ENCODE measurements around the gene GSC2.
A peak's percentile ranks its signal among the peaks of the same experiment; 100 is the strongest.
"Not testable (repeated sequence)": the region's sequence is repeated elsewhere in the genome, so short reads cannot be mapped to it uniquely, and the experiment has no call there.

GSC2 gene

DNA sequence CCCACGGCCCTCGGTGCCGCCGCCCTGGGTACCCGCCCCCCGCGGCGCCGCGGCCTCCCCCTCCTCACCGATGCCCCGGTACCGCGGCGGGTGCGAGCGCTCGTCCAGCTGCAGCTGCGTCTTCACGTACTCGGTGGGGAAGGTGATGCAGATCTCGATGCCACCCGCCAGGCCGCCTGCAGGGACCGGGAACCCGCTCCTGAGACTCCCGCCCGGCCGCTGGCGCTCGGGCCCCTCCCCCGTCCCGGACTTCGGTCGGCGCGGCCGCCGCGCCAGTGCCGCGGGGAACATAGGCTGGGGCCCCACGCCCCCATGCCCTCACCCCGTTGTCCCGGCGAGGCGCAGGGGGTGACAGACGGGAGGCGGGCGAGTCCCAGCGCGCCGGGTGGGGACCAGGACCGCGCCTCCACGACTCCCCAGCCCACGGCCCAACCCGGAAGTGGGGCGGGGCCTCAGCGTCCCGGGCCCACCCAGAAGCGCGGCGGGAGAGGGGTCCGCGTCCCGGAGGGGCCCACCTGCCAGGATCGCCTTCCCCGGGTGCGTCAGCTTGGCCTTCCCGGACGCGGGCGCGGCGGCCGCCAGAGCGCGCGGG, 28.1 kb upstream of the GSC2 start:
- peak in 1 of 4 experiments; percentile 39 for DNase-seq (ENCODE audit: low read depth in 4 of 4, low spot score in 1 of 4)

DNA sequence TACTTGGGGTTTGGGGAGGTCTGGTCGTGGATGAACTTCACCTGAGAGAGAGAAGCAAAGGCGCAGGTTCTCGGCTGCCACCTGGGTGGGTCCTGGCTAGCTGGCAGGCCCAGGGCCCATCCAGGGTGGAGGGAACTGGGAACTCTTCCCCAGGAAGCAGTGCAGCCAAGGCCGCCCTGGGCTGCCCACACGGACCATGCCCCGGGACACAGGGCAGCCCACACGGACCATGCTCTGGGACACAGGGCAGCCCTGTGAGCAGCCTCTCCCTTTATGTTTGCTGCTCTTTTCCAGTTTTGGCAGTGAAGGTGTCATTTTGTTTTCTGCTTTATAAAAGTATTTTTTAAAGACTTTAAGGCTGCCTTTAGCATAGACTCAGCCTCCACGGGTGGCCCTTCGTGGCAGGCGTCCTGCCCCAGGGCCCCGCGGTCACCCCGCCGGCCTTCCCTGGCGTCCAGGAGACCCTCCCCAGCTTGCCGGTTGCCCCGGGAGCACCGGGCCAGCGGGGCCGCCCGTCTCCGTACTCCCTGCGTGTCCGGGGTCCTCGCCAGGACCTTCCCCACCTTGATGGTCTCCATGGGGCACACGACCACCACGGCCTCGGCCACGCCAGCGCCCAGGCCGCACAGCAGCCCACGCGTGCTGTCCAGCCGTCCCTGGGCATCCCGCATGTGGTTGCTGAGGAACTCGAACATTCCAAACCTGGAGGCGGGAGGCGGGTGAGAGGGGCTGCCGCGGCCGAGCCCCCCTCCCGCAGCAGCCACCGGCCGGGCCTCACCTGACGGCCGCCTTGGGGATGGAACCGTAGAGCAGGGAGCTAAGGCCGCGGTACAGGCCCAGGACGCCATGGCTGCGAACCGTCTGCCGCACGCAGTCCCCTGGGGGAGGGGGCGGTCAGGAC, 27.3 kb upstream of the GSC2 start:
- DNase-seq (ENCODE audit: low read depth in 4 of 4, low spot score in 1 of 4), result no peak

DNA sequence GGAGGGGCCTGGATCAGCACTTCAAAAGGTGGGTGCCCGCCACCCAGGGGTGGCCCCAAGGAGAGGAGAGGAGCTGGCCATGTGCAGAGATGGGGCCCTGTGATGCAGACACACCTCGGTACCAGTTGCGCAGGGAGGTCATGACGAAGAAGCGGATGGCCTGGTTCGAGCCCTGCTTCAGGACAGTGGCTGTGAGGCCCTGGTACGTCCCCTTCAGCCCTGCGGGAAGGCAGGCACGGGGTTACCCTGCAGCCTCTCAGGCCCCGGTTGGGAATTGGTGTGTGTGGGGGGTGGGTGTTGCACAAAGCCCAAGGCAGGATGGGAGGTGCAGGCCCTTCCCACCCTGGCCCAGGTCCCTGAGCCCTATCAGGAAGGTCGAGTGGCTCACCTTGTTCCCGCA, 26.6 kb upstream of the GSC2 start:
- DNase-seq (ENCODE audit: low read depth in 4 of 4, low spot score in 1 of 4), result no peak

DNA sequence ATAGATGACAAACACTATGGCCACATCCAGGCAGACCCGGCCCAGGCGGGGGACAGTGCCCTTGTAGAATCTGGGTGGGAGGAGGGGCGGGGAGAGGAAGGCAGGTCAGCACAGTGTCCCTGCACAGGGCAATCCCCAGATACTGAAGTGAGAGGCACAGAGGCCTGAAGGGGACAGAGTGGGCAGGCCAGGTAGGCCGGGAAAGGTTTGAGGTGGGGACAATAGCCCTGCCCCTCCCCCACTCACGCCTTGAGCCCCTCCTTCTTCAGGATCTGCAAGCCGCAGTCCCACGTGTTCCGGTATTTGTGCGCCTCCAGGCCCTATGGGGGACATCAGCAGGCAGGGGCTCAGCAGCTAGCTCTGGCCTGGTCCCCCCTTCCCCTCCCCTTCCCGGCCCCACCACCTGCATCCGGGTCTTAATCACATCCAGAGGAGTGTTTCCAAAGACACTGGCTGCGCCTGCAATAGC, 26.1 kb upstream of the GSC2 start:
- no peak for DNase-seq (ENCODE audit: low read depth in 4 of 4, low spot score in 1 of 4)

DNA sequence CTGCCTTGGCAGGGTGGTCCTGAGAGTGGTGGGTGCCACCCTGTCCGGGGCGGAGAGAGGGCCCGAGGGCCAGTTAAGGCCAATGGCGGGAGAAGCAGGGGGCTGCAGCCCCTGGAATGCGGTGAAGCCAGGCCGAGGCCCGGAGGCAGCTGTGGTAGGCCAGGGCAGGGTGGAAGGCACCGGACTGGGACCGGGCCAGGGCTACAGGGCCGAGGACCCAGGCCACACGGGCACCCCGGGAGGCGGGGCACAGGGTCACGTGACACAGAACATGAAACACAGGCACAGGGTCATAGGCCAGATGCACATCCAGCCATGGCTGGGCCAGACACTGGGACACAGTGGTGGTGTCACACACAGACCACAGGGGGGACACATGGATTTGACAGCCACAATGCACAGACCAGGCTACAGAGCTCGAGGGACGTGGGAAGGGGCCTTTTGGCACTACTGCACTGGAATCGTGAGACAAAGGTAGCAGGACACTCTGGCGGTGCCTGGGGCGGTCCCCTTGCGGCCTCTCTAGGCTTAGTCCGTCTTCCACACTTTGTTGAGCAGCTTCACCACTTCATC, 25.6 kb upstream of the GSC2 start:
- no peak for DNase-seq (ENCODE audit: low read depth in 4 of 4, low spot score in 1 of 4)

DNA sequence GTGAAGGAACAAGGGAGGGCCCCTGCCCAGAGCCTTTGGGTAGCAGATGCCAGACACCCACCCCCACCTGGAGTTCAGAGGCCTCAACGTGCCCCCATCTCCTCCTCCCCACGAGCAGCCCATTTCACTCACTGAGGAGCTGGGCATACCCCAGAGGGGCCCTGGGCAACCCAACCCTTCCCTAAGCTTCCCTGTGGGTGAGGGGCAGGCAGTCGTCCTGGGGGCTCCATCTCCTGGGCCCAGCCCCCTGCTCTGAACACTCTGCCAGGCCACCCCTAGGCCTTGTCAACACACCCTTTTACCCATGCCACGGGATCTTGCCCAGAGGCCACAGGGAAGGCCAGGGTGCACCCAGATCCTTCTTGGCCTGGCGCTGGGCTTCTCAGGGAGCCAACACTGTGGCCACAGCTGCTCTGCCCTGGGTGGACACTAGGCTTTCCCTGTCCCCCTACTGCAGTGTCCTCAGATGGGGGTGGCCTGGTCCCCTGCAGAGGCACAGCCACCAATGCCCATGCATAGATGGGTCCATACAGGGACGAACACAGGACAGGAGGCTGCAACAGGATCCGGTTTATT, 25.0 kb upstream of the GSC2 start:
- no peak for DNase-seq (ENCODE audit: low read depth in 4 of 4, low spot score in 1 of 4)

DNA sequence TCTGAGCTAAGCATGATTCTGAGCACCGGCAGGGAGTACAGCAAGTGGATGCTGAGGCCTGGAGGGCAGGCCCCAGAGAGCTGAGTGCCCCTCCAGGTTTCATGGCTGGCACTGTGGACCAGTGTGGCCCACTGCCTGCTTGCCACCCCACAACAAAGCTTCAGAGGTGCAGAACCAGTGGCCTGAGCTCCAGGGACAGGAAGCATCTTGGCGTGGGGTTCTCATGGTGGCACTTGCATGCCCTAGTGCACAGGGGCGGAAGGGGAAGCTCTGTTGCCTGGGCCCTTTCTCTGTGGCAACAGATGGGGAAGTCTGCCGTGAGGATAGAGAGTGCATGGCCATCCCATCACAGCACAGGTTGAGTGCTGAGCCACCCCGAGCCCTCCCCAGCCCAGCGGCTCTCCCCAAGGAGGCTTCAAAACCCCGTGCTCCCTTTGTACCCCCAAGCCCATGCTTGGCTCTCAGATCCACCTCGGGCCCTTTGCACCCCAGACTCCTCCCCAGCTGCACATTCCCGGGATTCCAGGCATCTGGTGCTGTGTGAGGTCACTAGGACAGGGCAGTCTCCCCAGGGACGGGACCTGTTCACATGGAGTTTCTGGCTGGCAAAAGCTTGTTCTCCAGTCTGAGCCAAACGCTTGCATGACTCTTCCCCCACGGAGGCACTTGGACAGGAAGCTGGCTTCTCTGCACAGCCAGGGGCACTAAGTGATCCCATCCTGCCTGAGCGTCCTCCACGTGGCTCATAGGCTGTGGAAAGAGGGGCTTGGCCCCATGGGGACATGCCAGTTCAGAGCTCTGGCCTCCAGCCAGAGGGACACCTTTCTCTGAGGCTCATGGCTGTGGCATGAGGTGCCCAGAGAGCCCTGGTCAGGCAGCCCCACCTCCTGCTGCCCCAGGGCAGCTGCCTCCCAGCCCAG, 24.3 kb upstream of the GSC2 start:
- DNase-seq (ENCODE audit: low read depth in 4 of 4, low spot score in 1 of 4), result no peak

DNA sequence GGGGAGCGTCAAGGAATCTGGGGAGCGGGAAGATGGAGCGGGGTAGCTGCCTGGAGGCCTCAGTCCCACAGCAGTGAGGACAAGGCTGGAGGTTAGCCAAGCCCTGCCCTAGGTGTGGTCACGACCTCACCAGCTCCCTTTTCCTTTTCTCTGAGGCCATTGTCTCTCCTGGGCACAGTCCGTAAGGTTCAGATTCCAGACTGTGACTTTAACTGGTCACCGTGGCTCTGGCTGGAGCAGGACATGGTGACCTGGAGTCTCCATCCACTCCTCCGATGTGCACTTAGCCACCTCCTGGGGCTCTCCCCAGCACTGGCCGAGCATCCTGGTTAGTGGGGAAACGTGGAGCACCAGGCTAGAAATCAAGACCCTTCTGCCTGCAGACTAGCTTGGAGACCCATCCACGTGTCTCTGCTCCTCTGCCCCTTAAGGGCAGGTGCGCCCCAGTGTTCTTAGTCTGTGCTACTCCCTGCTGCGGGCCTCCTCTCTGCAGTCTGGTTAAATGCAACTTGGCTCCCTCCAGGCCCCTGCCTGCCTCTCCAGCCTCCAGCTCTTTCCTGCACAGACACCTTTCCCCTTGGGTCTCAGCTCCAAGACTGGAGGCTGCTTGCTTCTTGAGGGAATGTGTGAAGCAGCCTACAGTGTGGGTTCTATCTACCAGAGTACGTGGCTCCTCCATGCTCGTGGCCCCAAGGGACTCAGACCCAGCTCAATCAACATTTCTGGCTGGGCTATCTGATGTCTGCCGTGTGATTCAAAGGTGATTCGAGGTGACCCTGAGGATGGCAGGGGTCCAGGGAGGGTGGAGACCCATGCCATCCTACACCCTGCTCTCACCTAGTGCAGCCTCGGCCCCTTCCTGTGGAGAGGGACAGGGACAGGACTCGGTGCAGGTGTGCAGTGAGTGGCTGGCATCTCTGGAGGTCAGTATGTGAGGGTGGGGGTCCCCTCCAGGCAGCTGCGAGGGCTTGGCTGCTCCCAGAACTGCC, 23.2 kb upstream of the GSC2 start:
- DNase-seq (ENCODE audit: low read depth in 4 of 4, low spot score in 1 of 4), result no peak

DNA sequence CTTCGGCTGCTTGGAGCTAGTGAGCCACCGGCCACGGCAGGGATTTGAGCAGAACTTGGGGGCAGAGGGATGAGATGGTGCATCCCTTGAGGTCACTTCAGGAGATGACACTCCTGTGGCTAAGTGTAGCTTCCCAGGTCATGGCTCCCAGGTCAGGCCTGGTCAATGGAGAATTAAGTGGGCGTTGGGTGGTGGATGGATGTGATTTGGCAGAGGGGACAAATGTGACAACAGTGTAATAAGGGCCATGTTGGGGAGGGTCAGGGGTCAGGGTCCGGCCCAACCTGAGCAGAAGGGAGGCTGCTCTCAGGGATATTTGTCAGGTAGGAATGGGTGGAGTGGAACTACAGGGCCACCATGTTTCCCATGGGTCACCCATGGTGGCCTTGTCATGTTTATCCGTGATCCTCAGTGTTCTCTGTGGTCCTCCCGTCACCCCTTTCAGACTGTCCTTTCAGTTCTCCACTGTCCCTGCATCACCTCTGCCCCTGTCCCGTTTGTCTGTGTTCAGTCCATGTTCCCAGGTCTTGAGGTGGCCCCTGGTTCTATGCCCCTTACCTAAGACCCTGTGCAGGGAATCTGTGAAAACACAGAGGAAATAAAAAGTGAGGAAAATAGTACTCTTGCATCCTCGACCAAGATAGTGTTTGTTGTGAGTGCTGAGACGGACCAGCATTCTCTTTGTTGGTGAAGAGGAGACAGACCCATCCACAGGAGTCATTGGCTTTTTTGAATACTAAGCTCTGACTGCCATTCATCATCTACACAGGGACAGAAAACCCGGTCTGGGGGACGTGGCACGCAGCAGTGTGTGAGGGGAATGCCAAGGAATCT, 22.3 kb upstream of the GSC2 start:
- DNase-seq (ENCODE audit: low read depth in 4 of 4, low spot score in 1 of 4), result no peak

DNA sequence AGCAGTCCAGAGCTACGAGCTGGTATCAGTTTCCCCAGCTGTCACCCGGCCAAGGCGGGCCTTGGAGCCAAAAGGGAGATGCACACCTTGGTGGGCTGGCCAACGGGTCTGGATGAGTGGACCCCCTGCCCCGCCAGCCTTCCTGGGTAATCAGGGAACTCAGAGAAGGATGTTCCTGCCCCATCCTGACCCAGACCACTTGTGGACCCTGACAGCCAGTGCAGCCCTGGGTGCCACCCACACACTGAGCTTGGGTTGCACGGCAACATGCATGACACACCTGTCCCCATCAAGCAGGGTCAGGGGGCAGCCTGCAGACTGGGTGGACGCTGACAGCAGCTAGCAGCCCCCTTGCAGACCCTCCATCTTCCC, 19.8 kb upstream of the GSC2 start:
- no peak for DNase-seq (ENCODE audit: low read depth in 4 of 4, low spot score in 1 of 4)

DNA sequence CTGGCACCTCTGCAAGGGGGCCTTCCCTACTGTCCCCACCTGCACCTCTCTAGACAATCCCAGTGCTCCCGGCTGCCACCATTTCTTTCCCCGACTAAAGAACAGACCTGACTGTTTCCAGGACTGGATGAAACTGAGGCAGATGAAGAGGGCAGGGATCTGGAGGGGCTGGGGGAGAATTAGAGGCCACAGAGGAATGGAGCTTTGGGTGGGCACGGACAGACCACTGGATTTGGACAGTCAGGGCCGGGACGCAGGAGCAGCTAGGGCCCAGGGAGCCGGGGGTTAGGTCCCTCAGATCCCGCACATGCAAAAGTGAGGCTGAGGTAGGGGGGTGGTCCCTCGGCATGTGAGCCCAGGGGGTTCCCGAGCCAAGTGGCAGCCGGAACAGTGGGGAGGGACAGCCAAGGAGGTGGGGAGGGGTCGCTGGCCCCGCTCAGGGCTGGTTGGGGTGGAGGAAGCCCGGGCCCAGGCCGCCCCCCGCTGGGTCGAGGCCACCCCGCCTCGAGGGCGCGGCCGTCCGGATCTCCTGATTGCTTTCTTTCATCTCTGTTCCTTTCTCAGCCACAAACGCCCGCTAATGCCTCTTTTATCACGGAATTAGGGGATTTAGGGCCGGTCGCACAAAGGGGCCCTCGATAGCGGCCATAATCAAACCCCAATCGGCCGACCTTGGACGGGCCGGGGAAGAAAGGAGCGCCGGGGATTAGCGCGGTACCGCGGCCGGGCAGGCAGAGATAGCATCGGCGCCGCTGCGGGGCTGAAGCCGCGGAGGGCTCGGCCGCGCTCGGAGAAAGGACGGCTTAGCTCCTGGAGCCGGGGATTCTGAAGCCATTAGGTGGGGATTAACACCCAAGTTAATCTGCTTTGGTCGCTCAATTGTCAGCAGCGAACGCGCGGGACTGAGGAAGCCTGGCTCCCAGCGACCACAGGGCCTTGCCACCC, 19.2 kb upstream of the GSC2 start:
- no peak for DNase-seq (ENCODE audit: low read depth in 4 of 4, low spot score in 1 of 4)

DNA sequence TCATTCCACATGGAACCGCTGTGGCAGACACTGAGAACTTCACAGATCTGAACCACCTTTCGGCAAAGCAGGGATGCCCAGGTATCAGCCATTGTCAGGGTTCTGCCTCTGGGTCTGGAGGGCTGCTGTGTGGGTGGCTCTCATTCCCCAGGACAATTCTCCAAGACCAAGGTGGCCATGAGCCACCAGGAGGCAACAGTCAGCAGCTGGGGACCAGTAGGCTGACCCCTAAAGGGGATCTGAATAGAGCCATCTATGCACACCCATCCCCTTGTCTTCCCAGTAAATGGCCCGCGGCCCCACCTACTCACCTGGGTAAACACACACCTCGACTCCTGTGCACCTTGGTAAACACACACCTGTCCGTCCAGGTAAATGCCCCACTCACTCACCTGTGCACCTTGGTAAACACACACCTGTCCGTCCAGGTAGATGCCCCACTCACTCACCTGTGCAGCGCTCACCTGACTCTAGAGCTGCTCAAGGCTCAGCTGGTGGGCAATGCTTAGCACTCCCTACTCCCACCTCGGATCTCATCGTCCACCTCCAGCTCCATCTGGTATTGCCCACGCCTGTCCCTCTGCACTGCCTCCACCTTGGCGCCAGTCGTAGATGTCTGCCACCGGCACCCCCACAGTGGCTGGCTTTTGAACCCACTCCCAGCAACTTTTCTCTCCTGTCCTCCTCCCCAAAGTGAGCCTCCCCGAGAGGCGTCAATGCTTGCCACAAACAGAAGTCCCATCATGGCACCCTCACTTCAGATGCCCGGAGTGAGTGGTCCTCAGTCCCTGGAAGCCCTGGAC, 18.2 kb upstream of the GSC2 start:
- no peak for DNase-seq (ENCODE audit: low read depth in 4 of 4, low spot score in 1 of 4)

DNA sequence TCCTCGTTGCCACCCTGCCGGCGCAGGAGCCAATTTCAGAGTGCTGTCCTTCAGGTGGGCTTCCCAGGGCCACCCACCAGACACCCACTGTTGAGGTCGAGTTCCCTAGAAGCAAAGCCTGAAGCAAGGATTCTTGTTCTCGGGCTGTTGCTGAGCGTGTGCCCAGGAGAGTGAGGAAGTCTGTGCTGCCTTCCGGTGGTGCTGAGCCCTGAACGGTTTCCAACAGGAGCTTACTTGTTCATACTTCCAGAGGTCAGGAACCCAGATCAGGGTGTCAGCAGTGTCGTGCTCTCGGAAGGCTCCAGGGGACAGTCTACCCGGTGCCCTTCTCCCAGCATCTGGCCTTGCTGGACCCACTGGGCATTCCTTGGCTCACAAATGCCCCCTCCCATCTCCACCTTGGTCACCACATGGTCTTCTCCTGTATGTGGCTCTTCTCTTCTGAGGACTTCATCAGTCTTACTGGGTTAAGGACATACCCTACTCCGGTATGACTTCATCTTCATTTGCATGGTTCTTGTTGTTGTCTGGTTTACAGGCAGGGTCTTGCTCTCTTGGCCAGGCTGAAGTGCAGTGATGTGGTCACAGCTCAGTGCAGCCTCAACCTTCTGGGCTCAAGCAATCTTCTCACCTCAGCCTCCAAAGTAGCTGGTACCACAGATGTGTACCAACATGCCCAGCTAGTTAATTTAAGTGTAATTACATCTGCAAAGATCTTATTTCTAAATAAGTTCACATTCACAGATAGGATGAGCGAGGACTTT, 17.2 kb upstream of the GSC2 start:
- DNase-seq (ENCODE audit: low read depth in 4 of 4, low spot score in 1 of 4), result no peak

DNA sequence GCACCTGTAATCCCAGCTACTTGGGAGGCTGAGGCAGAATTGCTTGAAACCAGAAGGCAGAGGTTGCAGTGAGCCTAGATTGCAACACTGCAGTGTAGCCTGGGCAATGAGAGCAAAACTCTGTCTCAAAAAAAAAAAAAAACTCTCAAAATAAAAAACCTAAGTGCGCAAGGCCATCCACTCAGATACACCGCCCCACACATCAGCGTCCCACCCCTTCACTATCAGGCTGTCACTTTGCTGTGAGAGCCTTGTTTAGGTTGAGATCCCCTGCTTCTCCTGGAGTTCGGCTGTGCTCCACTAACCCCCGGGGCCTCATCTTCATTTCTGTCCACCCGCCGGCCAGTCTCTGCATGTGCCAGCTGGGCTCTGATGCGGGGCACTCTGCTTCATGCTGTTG, 16.3 kb upstream of the GSC2 start:
- no peak for DNase-seq (ENCODE audit: low read depth in 4 of 4, low spot score in 1 of 4)

DNA sequence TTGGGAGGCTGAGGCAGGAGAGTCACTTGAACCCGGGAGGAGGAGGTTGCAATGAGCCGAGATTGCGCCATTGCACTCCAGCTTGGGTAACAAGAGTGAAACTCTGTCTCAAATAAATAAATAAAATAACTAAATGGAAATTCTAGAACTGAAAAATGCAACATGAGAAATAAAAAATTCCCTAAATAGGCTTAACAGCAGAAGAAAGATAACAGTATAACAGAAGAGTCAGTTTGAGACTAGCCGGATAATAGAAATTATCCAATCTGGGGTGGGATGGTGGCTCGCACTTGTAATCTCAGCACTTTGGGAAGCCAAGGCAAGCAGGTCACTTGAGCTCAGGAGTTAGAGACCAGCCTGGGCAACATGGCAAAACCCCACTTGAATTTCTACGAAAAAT, 14.3 kb upstream of the GSC2 start:
- DNase-seq (ENCODE audit: low read depth in 4 of 4, low spot score in 1 of 4), result no peak

DNA sequence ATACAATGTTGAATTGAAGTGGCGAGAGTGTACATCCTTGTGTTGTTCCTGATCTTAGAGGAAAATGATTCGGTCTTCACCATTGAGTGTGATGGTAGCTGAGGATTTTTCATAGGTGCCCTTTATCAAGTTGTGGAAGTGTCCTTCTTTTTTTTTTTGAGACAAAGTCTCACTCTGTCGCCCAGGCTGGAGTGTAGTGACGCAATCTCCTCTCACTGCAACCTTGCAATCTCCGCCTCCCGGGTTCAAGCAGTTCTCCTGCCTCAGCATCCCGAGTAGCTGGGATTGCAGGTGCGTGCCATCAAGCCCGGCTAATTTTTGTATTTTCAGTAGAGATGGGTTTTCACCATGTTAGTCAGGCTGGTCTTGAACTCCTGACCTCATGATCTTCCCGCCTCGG, 8.6 kb upstream of the GSC2 start:
- not testable (repeated sequence) for DNase-seq (ENCODE audit: low read depth in 4 of 4, low spot score in 1 of 4)
